Astrocyte (in vitro differentiated cells and primary cell): ENCODE measurements around the gene TGFBRAP1. TPM values are rescaled to one million over a fixed set of nuclear protein-coding genes. Genes with fewer than 3 reads are reported as not detected.

Experiments
- DNase-seq: peaks from one replicate; pipeline ENCODE4 v3.0.0-alpha.2; 2010; ENCODE audit warnings: low read depth
- FAIRE-seq: peaks from 2 replicates; lab custom pipeline; 2011; peaks lifted over from hg19 to GRCh38; lab: Jason Lieb, UNC
- H2AFZ ChIP-seq: 2 replicates; pipeline ENCODE4 v1.6.0; 2012; ENCODE audit warnings: low read depth, low read length, inconsistent platforms
- H3K27ac ChIP-seq: 2 replicates; pipeline ENCODE4 v1.5.1; 2011; ENCODE audit warnings: low read depth, low read length, inconsistent platforms
- H3K27me3 ChIP-seq: 2 replicates; pipeline ENCODE4 v1.6.0; 2011; ENCODE audit warnings: low read length, inconsistent platforms; ENCODE audit not compliant: insufficient read depth
- H3K36me3 ChIP-seq: 2 replicates; pipeline ENCODE4 v1.5.1; 2011; ENCODE audit warnings: low read length, inconsistent platforms; ENCODE audit not compliant: insufficient read depth
- H3K4me1 ChIP-seq: 2 replicates; pipeline ENCODE4 v1.5.1; 2011; ENCODE audit warnings: low read length, inconsistent platforms; ENCODE audit not compliant: insufficient read depth
- H3K4me2 ChIP-seq: 2 replicates; pipeline ENCODE4 v1.6.0; 2012; ENCODE audit warnings: low read length, inconsistent platforms
- H3K4me3 ChIP-seq: 2 replicates; pipeline ENCODE4 v1.5.1; 2011; ENCODE audit warnings: low read depth, mild to moderate bottlenecking, low read length, inconsistent platforms; ENCODE audit not compliant: insufficient read depth
- H3K79me2 ChIP-seq: 2 replicates; pipeline ENCODE4 v1.6.0; 2012; ENCODE audit warnings: mild to moderate bottlenecking, low read length, inconsistent platforms; ENCODE audit not compliant: insufficient read depth
- H3K9ac ChIP-seq: 2 replicates; pipeline ENCODE4 v1.6.0; 2012; ENCODE audit warnings: mild to moderate bottlenecking, low read length, inconsistent platforms
- H3K9me3 ChIP-seq: 2 replicates; pipeline ENCODE4 v1.5.1; 2012; ENCODE audit warnings: low read depth, mild to moderate bottlenecking, low read length, inconsistent platforms; ENCODE audit not compliant: insufficient read depth
- H4K20me1 ChIP-seq: 2 replicates; pipeline ENCODE4 v1.6.0; 2012; ENCODE audit warnings: low read length, inconsistent platforms; ENCODE audit not compliant: insufficient read depth
- H3K27ac Mint-ChIP-seq: one replicate; pipeline ENCODE4 v1.8.0; 2021; ENCODE audit warnings: mild to moderate bottlenecking, mixed read lengths; ENCODE audit not compliant: unreplicated experiment
- H3K27me3 Mint-ChIP-seq: one replicate; pipeline ENCODE4 v1.8.0; 2021; ENCODE audit warnings: low read depth, mixed read lengths; ENCODE audit not compliant: unreplicated experiment
- H3K36me3 Mint-ChIP-seq: one replicate; pipeline ENCODE4 v1.8.0; 2021; ENCODE audit warnings: low read depth, mixed read lengths; ENCODE audit not compliant: unreplicated experiment
- H3K4me1 Mint-ChIP-seq: one replicate; pipeline ENCODE4 v1.8.0; 2021; ENCODE audit warnings: low read depth, mixed read lengths; ENCODE audit not compliant: unreplicated experiment
- H3K4me3 Mint-ChIP-seq: one replicate; pipeline ENCODE4 v1.8.0; 2021; ENCODE audit warnings: mild to moderate bottlenecking, moderate library complexity, mixed read lengths; ENCODE audit not compliant: unreplicated experiment
- H3K9me3 Mint-ChIP-seq: one replicate; pipeline ENCODE4 v1.8.0; 2021; ENCODE audit warnings: mild to moderate bottlenecking, mixed read lengths; ENCODE audit not compliant: unreplicated experiment
- CTCF ChIP-seq: IDR thresholded peaks from 2 replicates; pipeline ENCODE4 v1.5.1; 2011; ENCODE audit warnings: low read depth, mild to moderate bottlenecking, inconsistent platforms, low read length, moderate library complexity; ENCODE audit not compliant: insufficient read depth
- EZH2 ChIP-seq: IDR thresholded peaks from 2 replicates; pipeline ENCODE4 v1.6.1; 2012; ENCODE audit warnings: mild to moderate bottlenecking, low read length, inconsistent platforms; ENCODE audit not compliant: insufficient read depth
- total RNA-seq: library from RNA; stranded (reverse); gene quantifications from 2 replicates; pipeline ENCODE4 v1.2.1, GENCODE V29; 2021

Gene TGFBRAP1
- total RNA-seq, 1 donor from 2014 or later: 25.1 TPM

GRCh38 chr2:105330681-105331375, 1.3 kb upstream of the TGFBRAP1 start:
- no peak overlapping the region for H3K27ac ChIP-seq
- FAIRE-seq (no peak), DNase-seq (no peak)
- Mint-ChIP-seq H3K9me3 (no peaks in the 10 kb centered on the region), H3K36me3 (no peaks in the 10 kb centered on the region), H3K4me3 (peak overlapping the region; percentile 83), H3K27ac (no peak overlapping the region), H3K4me1 (peaks cover 19% of the 10 kb centered on the region), H3K27me3 (no peaks in the 10 kb centered on the region)
- H3K4me1 ChIP-seq: peaks cover 14% of the 10 kb centered on the region
- no peak overlapping the region for H2AFZ ChIP-seq
- TF ChIP-seq EZH2 (no peak), CTCF (no peak)
- peaks cover 35% of the 10 kb centered on the region for H3K79me2 ChIP-seq
- no peak overlapping the region for H3K4me3 ChIP-seq
- no peaks in the 10 kb centered on the region for H3K9me3 ChIP-seq
- H3K4me2 ChIP-seq: no peak overlapping the region
- no peaks in the 10 kb centered on the region for H3K36me3 ChIP-seq
- no peaks in the 10 kb centered on the region for H3K27me3 ChIP-seq
- H4K20me1 ChIP-seq: peaks cover 4% of the 10 kb centered on the region
- no peak overlapping the region for H3K9ac ChIP-seq

GRCh38 chr2:105329197-105329554, 359 bp downstream of the TGFBRAP1 start:
- Mint-ChIP-seq H3K9me3 (no peaks in the 10 kb centered on the region), H3K4me1 (peaks cover 36% of the 10 kb centered on the region), H3K36me3 (no peaks in the 10 kb centered on the region), H3K27ac (peak overlapping the region; percentile 90), H3K27me3 (no peaks in the 10 kb centered on the region), H3K4me3 (peak overlapping the region; percentile 95)
- H3K9me3 ChIP-seq: no peaks in the 10 kb centered on the region
- no peak for DNase-seq
- peak overlapping the region; percentile 76 for H3K9ac ChIP-seq
- peak overlapping the region; percentile 74 for H2AFZ ChIP-seq
- peak overlapping the region; percentile 99 for H3K4me2 ChIP-seq
- no peak for FAIRE-seq
- peak overlapping the region; percentile 70 for H3K4me3 ChIP-seq
- no peak overlapping the region for H3K27ac ChIP-seq
- no peaks in the 10 kb centered on the region for H3K36me3 ChIP-seq
- peaks cover 29% of the 10 kb centered on the region for H3K4me1 ChIP-seq
- H4K20me1 ChIP-seq: peaks cover 4% of the 10 kb centered on the region
- peaks cover 39% of the 10 kb centered on the region for H3K79me2 ChIP-seq
- TF ChIP-seq EZH2 (no peak), CTCF (no peak)
- no peaks in the 10 kb centered on the region for H3K27me3 ChIP-seq
